D341Med (cell line): ENCODE measurements around the gene TCF12.

Source experiments
- DNase-seq: peaks from one replicate; pipeline ENCODE4 v3.0.0; 2012; ENCODE audit warnings: low spot score

The TCF12 gene

DNA sequence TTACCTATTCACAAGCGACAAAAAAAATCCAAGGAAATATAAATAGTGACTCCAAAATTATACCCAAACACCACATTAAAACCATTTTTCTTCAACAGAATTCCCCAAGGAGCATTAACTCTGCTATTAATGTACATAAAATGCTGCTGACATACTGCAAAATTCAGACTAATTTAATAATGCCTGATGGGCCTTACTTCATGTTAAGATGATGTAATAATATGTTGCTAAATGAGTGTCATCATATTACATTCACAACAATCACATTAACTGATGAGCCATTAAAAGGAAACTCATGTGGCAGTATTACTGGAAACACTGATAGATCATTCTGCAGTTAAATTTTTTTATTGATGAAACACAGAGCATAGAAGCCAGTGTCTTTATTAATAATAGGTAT is 253.0 kb downstream of the TCF12 start:
- DNase-seq: no peak

DNA sequence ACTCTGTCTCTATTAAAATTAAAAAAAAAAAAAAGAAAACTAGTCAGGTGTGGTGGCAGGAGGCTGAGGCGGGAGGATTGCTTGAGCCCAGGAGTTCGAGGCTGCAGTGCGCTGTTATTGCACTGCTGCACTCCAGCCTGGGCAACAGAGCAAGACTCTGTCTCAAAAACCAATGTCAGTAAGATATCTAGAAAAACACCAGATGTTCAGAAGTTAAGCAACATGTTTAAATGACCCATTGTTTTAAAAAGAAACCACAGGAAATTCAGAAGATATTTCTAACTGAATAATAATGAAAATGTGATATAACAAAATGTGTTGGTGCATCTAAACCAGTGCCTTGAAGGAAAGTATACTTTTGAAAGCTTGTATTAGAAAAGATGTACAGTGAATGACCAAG is 254.5 kb downstream of the TCF12 start:
- no peak for DNase-seq

DNA sequence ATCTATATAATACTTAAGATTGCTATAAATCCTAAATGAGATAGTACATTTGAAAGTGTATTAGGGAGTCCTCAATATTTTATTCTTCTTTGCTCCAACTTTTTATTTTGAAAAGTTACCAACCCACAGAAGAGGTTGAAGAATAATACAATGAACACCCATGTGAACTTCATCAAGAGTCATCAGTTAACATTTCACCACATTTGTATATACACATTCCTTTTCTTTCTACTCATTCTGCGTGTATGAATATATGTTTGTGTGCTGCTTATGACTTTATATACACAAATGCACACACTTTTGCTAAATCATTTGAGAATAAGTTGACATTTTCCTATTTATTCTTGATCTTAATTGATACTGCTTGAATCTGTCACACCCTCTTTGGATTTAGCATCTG is 264.6 kb downstream of the TCF12 start:
- DNase-seq: no peak

DNA sequence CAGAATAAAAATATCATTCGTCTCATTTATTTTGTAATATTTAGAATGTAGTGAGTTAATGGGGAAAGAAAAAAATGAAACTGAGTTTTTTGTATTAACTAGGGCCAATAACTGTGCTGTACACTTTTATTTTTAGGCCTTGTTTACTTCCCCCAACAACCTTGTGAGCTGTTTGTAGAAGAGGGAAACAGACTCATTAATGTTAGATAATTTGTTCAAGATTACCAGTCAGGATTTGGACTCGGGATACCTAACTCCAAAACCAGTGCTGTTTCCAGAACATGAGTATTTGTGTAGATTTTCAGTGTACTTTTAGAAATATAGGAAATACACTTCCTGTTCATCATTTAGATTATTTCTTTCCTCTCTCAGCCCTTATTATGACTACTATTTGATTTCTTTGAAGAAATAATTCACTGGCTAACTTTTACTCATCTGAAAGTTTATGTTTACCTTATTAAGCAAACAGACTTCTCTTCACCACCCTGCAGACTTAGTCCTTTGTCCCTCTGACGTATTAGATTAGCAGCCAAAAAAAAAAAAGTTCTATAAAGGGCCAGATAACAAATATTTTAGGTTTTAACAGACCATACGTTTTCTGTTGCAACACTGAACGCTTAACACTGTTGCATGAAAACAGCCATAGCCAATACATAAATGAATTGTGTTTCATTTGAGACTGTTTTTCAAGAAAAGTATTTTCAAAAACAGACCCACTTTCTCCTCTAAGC is 265.3 kb downstream of the TCF12 start:
- no peak for DNase-seq

- no peak for DNase-seq
These were observed 266.1 kb downstream of the TCF12 start for GRCh38 chr15:57184502-57184901.

GRCh38 chr15:57185507-57186074 is 267.1 kb downstream of the TCF12 start:
- DNase-seq: no peak

DNA sequence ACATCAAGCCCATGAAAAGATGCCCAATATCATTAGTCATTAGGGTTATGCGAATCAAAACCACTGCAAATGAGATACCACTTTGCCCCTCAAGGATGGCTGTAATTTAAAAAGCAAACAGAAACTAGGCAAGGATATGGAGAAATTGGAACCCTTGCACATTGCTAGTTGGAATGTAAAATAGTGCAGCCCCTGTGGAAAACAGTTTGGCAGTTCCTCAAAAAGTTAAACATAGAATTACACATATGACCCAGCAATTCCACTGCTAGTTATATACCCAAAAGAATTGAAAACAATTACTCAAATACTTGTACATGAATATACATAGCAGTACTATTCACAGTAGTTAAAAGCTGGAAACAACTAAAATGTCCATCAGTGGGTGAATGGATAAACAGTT is 271.0 kb downstream of the TCF12 start:
- DNase-seq: no peak

DNA sequence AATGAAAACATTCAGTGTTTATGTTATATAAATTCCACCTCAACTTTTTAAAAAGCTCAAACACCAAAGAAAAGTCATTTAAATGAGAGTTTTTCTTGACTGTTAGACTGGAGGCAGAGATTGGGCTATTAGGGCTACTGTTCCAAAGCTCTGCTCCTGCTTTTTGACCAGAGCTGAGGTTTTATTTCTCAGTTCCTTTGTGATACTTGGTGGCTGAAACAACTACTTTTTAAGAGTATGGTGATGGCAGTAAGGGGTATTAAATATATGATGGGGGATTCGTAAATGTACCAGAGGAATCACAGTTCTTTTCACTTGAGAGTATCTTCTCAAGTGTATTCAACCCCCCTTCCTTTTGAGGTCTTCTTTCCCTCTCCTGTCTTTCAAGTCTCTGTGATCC is 271.8 kb downstream of the TCF12 start:
- no peak for DNase-seq

- no peak for DNase-seq
These were observed 274.7 kb downstream of the TCF12 start for GRCh38 chr15:57193161-57193560.

DNA sequence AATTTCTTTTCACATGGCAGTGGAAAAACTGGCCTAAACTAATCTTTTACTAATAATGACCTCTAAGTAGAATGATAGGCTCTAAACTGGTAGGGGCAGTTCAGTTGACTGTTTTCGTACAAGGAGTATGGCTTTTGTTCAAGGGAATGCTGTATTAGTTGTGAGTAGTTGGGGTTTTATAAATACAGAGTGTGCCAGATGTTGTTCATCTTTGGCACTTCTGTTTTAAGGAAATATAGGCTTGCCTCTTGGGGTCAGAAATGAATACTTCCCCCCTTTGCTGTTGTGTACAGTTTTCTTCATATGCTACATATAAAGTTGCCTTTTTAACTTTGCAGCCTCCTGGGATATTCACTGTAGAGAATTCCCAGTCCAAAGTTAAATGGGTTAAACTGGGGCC is 276.9 kb downstream of the TCF12 start:
- DNase-seq: no peak

DNA sequence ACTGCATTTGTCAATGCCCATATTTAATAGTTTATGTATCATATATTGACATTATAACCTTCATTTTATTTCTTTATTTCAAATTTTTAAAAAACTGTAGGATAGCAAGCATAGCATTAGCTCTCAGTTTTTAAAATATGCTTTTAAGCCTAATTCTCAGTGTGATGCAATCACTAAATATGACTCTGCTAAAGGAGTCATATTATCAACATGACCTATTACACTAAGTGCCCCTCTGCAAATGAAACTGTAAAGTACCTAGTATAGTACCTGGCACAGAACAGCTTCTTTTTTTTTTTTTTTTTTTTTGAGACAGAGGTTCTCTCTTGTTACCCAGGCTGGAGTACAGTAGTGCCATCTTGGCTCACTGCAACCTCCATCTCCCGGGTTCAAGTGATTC is 278.4 kb downstream of the TCF12 start:
- no peak for DNase-seq

- no peak for DNase-seq
These were observed 279.7 kb downstream of the TCF12 start for GRCh38 chr15:57198131-57198530.

DNA sequence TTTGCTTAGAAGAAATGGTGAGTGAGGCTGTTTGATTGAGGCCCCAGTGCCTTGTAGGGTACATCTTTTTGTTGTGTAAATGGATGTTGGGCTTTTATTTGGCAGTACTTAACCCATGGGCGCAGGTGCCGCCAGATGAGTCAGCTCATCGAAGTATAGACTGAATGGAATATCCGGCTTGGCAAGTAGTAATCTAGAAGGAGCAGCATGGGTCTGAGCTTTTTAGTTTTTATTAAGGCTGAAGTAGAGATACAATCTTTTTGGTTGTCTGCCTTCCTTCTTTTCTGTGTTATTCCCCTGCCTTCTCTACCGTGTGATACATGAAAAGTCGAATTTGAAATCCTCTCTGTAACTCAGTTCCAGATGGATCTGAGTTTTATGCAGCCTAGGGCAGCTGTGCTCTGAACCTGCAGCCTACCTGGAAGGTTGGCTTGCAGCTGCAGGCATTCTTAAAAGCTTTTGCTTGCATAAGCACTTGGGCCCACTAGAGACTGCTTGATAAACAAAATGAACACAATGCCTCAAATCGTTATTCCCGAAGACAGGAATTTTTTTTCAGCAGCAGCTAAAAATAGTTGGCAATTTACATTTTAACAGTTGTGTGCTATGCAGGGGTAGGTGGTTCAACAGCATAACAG is 280.3 kb downstream of the TCF12 start:
- DNase-seq: no peak

GRCh38 chr15:57201578-57201977 is 283.1 kb downstream of the TCF12 start:
- DNase-seq: no peak

- DNase-seq: no peak
These were observed 285.5 kb downstream of the TCF12 start for GRCh38 chr15:57203906-57204305.

- no peak for DNase-seq
These were observed 286.8 kb downstream of the TCF12 start for GRCh38 chr15:57205027-57205855.

DNA sequence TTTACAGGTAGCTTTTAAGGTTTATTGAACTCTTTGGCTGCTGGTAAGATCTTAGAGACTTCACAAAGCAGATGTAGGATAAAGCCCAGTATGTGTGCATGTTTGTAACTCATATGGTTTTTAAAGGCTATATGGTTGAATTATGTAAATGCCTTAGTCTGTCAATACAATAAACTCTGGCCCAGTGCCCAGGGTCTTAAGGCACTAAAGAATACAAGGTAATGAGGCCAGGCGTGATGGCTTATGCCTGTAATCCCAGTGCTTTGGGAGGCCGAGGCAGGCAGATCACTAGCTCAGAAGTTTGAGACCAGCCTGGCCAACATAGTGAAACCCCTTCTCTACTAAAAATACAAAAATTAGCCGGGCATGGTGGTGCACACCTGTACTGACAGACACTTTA is 287.6 kb downstream of the TCF12 start:
- DNase-seq: peak; percentile 27

DNA sequence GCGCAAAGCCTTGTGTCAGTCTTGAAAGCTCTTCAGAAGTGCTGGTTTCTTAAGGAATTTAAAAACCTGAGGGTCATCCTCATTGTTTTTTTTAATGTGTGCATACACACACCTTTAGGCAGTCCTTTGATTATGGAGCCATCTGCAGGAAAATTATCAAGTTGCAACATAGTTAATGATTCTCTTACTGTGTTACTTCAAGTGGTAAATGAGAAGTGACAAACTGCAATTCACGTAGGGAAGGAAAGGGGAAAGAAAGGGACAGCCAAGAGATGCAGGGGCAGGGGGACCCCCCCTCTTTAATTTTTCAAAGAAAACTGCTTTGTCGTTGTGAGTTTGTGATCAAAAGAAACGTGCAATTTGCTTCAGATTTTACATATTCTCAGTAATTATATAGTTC is 295.4 kb downstream of the TCF12 start:
- DNase-seq: peak; percentile 14

DNA sequence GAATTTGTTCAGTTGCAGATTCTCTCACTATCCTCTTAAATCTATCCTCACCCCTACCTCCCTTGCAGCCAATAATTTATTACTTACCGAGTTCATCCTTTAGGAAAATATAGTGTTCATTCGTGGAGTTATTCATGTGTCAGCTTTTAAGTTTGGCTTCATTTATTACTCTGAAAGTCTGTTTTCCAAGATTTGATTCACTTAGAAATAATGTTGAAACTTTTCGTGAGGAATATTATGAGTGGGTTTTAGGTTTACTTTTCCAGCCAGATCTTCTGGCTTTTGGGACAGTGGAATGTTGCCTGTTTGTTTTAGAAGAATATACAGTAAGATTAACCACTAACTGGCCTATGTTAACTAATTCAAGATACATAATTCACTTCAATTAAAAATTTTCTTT is 296.9 kb downstream of the TCF12 start:
- DNase-seq: no peak

GRCh38 chr15:57215881-57216280 is 297.4 kb downstream of the TCF12 start:
- DNase-seq: no peak

DNA sequence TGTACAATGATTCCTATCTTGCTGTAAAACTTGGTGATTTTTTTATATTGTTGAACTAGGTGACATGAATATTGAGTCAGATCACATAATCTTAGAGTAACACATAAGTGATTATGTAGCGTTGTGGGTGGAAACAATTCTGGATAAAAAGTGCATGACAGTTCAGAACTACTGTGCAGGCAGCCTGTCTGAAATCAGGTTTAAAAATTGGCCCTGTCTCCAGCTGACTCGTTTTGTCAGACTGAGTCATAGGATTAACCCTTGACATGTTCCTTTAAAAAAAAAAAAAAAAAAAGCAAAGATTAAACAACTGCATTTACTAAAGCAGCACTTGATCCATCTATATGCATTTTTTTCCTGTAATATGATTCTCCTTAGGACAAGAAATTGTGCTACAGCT is 297.8 kb downstream of the TCF12 start:
- DNase-seq: no peak

- no peak for DNase-seq
These were observed 299.5 kb downstream of the TCF12 start for GRCh38 chr15:57217778-57218598.
